Measurements from ENCODE around the gene GREB1.

GREB1 gene

GRCh38 chr2:11577101-11577883, 43.4 kb downstream of the GREB1 start:
- no peak overlapping the region for H3K4me3 Mint-ChIP-seq
- H3K9me3 Mint-ChIP-seq: no peaks in the 10 kb centered on the region
- H3K4me1 Mint-ChIP-seq: no peaks in the 10 kb centered on the region
- H3K27me3 Mint-ChIP-seq: no peaks in the 10 kb centered on the region
- H3K36me3 Mint-ChIP-seq: no peaks in the 10 kb centered on the region
- no peak overlapping the region for H3K27ac Mint-ChIP-seq

DNA sequence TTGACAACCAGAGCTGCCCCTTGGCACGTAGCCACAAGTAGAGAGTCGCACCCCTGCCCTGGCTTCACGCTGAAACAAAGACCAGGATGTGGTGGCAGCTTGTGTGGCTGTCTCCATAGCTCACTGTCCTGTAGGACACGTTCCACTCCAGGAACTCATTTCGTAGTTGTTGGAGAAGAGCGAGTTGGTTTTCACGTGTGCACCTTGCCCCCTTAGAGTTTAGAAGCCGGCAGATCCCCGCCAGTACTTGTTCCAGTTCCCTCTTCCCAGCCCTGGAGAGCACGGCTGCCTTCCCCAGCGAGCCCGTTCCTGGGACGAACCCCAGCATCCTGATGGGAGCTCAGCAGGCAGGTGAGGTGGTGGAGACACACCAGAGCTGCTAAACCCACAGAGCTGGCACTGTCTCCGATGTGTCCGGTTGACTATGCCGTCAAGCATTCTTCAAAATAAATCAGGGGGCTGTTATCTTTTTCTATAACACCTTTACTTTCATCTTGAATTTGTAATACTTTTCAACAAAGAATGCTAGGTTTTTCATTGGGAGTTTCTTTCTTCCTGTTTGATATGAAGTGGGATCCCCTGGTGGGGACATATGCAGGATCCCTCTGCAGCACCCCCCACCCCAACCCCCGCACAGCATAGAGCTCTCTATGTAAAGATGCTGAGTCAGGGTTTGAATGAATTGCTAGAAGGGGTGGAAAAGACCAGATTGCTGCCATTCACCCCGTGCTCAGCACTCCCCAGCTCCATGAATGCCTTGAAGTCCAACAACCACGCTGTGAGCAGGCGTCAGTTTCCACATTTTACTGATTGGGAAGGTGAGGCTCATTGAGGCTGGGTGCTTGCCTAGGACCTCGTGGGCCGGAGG, 44.5 kb downstream of the GREB1 start:
- Mint-ChIP-seq H3K27ac (no peak overlapping the region), H3K9me3 (no peaks in the 10 kb centered on the region), H3K36me3 (no peaks in the 10 kb centered on the region), H3K4me3 (no peak overlapping the region), H3K4me1 (peaks cover 3% of the 10 kb centered on the region), H3K27me3 (no peaks in the 10 kb centered on the region)

GRCh38 chr2:11578986-11579774, 45.3 kb downstream of the GREB1 start:
- Mint-ChIP-seq H3K4me3 (no peak overlapping the region), H3K9me3 (no peaks in the 10 kb centered on the region), H3K27ac (no peak overlapping the region), H3K27me3 (no peaks in the 10 kb centered on the region), H3K36me3 (no peaks in the 10 kb centered on the region), H3K4me1 (peaks cover 8% of the 10 kb centered on the region)

DNA sequence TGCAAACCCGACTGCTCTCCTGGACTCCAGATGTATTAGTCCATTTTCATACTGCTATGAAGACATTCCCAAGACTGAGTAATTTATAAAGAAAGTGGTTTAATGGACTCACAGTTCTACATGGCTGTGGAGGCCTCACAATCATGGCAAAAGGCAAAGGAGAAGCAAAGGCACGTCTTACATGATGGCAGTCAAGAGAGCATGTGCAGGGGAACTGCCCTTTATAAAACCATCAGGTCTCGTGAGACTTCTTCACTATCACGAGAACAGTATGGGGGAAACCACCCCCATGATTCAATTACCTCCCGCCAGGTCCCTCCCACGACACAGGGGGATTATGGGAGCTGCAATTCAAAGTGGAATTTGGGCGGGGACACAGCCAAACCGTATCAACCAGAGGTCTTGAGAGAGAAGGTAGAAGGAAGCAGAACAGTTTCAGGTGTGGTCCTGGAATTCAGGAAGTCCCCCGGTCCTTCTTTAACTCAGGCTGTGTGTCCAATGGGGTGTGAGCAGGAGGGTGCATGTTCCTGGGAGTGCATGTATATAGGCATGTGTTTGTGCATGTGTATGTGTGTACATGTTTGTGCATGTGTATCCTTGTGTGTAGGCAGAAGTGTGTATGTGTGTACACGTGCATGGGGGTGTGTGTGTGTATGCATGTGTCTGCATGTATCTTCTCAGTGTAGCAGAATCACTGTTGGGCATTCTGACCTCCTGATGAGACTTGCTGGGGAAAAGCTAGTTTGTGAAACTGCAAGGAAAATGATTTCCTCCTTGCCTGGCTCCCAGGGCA, 46.2 kb downstream of the GREB1 start:
- Mint-ChIP-seq H3K27ac (no peak overlapping the region), H3K4me3 (no peak overlapping the region), H3K4me1 (peaks cover 12% of the 10 kb centered on the region), H3K36me3 (no peaks in the 10 kb centered on the region), H3K9me3 (no peaks in the 10 kb centered on the region), H3K27me3 (no peaks in the 10 kb centered on the region)

DNA sequence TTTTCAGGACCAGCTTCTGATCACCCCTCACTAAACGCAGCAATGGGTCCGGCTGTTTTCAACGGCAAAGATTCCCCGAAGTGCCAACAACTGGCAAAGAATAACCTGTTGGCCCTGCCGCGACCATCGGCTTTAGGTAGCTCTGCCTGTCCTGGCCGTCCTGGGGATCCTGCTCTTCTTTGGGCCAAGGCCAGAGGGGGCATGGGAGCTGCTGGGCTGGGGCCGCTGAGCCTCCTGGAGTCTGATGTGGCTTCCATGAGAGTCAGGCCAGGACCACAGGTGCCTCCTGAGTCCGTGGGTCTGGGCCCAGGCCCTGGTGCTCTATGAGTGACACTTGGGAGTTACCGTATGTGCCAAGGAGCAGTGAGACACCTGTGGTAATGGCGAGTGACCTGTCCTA, 46.9 kb downstream of the GREB1 start:
- H3K36me3 Mint-ChIP-seq: no peaks in the 10 kb centered on the region
- H3K27me3 Mint-ChIP-seq: no peaks in the 10 kb centered on the region
- H3K27ac Mint-ChIP-seq: no peak overlapping the region
- H3K4me1 Mint-ChIP-seq: peaks cover 12% of the 10 kb centered on the region
- no peaks in the 10 kb centered on the region for H3K9me3 Mint-ChIP-seq
- H3K4me3 Mint-ChIP-seq: no peak overlapping the region

GRCh38 chr2:11581124-11581796, 47.4 kb downstream of the GREB1 start:
- Mint-ChIP-seq H3K27ac (no peak overlapping the region), H3K27me3 (no peaks in the 10 kb centered on the region), H3K4me3 (no peak overlapping the region), H3K9me3 (no peaks in the 10 kb centered on the region), H3K36me3 (no peaks in the 10 kb centered on the region), H3K4me1 (peaks cover 12% of the 10 kb centered on the region)

DNA sequence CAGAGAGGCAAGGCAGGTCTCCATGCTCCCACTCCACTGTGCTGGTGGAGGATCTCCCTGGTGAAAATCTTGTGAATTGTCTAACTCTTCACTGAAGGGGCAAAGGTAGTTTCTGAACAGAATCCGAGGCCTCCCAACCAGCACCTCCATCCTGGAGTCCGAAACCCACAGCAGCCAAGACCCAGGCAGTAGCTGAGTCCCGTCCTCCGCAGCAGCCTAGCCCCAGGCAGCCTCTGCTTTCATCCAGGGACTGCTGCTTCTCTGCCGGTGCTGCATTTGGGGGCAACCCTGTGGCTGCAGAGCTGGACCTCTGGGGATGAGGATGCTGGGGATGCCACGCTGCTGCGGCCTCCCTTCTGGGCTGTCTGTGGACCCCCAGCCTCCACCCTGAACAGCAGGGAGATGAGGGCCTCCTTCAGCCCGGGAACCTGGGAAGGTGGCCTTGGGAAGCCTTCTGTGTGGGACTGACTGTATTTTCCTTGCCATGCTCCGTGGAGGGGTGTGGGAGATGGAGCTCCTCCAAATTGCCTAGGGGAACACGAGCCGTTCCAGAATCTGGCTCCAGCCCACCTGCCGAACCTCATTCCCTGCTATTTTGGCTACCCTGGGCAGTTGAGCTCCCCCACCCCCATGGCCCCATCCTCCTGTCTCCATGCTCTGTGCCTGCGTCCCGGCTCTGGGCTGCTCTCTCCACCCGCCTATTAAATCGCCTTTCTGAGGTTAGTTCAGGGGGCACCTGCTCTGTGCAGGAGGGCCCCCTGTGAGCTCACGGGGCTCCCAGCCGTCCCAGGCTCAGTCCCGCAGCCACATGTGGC, 48.2 kb downstream of the GREB1 start:
- no peak overlapping the region for H3K27ac Mint-ChIP-seq
- no peaks in the 10 kb centered on the region for H3K27me3 Mint-ChIP-seq
- no peaks in the 10 kb centered on the region for H3K9me3 Mint-ChIP-seq
- peaks cover 12% of the 10 kb centered on the region for H3K4me1 Mint-ChIP-seq
- no peaks in the 10 kb centered on the region for H3K36me3 Mint-ChIP-seq
- no peak overlapping the region for H3K4me3 Mint-ChIP-seq

GRCh38 chr2:11582612-11582861, 48.7 kb downstream of the GREB1 start:
- Mint-ChIP-seq H3K4me1 (peaks cover 12% of the 10 kb centered on the region), H3K36me3 (no peaks in the 10 kb centered on the region), H3K27ac (no peak overlapping the region), H3K4me3 (no peak overlapping the region), H3K9me3 (no peaks in the 10 kb centered on the region), H3K27me3 (no peaks in the 10 kb centered on the region)

- no peak overlapping the region for H3K4me3 Mint-ChIP-seq
- H3K27me3 Mint-ChIP-seq: no peaks in the 10 kb centered on the region
- H3K27ac Mint-ChIP-seq: no peak overlapping the region
- H3K4me1 Mint-ChIP-seq: peaks cover 12% of the 10 kb centered on the region
- no peaks in the 10 kb centered on the region for H3K9me3 Mint-ChIP-seq
- H3K36me3 Mint-ChIP-seq: no peaks in the 10 kb centered on the region
These were observed 49.3 kb downstream of the GREB1 start for GRCh38 chr2:11582862-11583752.

DNA sequence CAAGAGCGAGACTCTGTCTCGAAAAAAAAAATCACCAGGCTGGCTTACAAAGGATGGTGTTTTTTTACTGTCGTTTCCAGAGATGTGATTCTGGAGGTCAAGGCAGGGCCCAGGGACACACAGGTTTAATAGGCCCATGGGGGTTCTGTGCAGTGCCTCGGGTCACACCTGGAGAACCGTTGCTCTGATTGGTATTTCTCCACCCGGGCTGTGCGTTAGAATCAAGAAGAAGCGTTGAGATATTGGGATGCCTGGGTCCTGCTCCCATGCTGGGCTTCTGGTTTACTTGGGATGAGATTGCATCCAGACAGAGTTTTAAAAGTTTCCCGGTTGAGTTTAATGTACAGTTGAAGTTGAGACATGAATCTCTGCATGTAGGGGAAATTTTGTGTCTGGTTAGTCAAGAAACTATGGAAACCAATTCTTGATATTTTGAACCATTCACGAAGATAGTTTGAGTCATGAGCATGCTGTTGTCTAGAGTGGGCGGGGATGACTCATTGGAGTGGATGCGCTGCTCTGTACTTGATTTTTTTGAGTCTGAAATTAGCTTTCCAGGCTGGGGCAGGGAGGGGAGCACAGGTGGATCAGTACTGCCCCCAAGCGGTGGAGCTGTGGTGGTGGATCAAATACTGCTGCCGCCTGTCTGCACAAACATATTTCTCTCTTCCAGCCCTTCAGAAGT, 50.1 kb downstream of the GREB1 start:
- Mint-ChIP-seq H3K4me3 (no peak overlapping the region), H3K9me3 (no peaks in the 10 kb centered on the region), H3K36me3 (no peaks in the 10 kb centered on the region), H3K27me3 (no peaks in the 10 kb centered on the region), H3K4me1 (peaks cover 12% of the 10 kb centered on the region), H3K27ac (peak overlapping the region; percentile 9)

- H3K27me3 Mint-ChIP-seq: no peaks in the 10 kb centered on the region
- peaks cover 12% of the 10 kb centered on the region for H3K4me1 Mint-ChIP-seq
- no peak overlapping the region for H3K27ac Mint-ChIP-seq
- no peaks in the 10 kb centered on the region for H3K9me3 Mint-ChIP-seq
- H3K4me3 Mint-ChIP-seq: no peak overlapping the region
- no peaks in the 10 kb centered on the region for H3K36me3 Mint-ChIP-seq
These were observed 50.7 kb downstream of the GREB1 start for GRCh38 chr2:11584525-11585056.

GRCh38 chr2:11585071-11585470, 51.2 kb downstream of the GREB1 start:
- Mint-ChIP-seq H3K9me3 (no peaks in the 10 kb centered on the region), H3K27me3 (no peaks in the 10 kb centered on the region), H3K27ac (no peak overlapping the region), H3K4me3 (no peak overlapping the region), H3K36me3 (no peaks in the 10 kb centered on the region), H3K4me1 (peaks cover 12% of the 10 kb centered on the region)
